Measurements from ENCODE around the gene SLC17A5. TPM values are rescaled to one million over a fixed set of nuclear protein-coding genes. Genes with fewer than 3 reads are reported as not detected.
"Not testable (repeated sequence)": the region's sequence is repeated elsewhere in the genome, so short reads cannot be mapped to it uniquely, and the experiment has no call there.

Gene SLC17A5
- total and polyA plus RNA-seq, 2 donors: 8.5 to 30.8 TPM

GRCh38 chr6:73623480-73623879, 30.3 kb downstream of the SLC17A5 start:
- not testable (repeated sequence) for H3K36me3 ChIP-seq (ENCODE audit: insufficient read depth); H3K27ac ChIP-seq (ENCODE audit: low read depth); H3K4me1 ChIP-seq (ENCODE audit: insufficient read depth); DNase-seq (ENCODE audit: extremely low spot score); H3K4me3 ChIP-seq (ENCODE audit: low read depth, low read length)
- whole genome bisulfite sequencing: 98% methylated on average over 8 of the region's 8 CpGs

DNA sequence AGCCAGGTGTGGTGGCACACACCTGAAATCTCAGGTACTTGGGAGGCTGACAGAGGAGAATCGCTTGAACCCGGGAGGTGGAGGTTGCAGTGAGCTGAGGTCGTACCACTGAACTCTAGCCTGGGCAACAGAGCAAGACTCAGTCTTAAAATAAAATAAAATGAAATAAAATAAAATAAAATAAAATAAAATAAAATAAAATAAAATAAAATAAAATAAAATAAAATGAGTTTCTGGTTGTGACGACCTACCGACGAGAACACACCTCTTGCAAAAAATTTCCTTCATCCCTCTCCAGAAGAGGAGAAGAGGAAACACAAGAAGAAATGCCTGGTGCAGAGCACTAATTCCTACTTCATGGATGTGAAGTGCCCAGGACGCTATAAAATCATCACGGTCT, 35.7 kb downstream of the SLC17A5 start:
- 89% methylated on average over 8 of the region's 8 CpGs for WGBS
- H3K36me3 ChIP-seq (ENCODE audit: insufficient read depth); H3K4me1 ChIP-seq (ENCODE audit: insufficient read depth); DNase-seq (ENCODE audit: extremely low spot score); H3K4me3 ChIP-seq (ENCODE audit: low read depth, low read length); H3K27ac ChIP-seq (ENCODE audit: low read depth): not testable (repeated sequence)

DNA sequence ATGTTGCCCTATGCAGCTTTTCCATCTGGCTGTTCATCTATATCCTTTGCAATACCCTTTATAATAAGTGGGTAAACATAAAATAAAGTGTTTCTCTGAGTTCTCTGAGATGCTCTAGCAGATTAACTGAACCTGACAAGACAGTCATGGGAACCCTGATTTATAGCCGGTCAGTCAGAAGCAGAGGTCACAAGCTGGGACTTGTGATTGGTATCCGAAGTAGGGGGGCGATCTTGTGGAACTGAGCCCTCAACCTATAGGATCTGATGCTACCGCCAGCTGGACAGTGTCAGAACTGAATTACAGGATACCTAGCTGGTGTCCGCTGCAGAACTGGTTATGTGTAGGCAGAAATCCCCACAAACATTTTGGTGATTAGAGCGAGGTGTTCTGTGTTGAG, 39.0 kb downstream of the SLC17A5 start:
- H3K27ac ChIP-seq (ENCODE audit: low read depth): no peak overlapping the region
- H3K4me1 ChIP-seq (ENCODE audit: insufficient read depth): no peaks in the 10 kb centered on the region
- no peak for DNase-seq (ENCODE audit: extremely low spot score)
- WGBS: 72% methylated on average over 6 of the region's 6 CpGs
- no peak overlapping the region for H3K4me3 ChIP-seq (ENCODE audit: low read depth, low read length)
- H3K36me3 ChIP-seq (ENCODE audit: insufficient read depth): no peaks in the 10 kb centered on the region

GRCh38 chr6:73613806-73614536, 39.8 kb downstream of the SLC17A5 start:
- Histone ChIP-seq H3K27ac (ENCODE audit: low read depth) (no peak overlapping the region), H3K36me3 (ENCODE audit: insufficient read depth) (no peaks in the 10 kb centered on the region)
- WGBS: 80% methylated on average over 6 of the region's 6 CpGs

DNA sequence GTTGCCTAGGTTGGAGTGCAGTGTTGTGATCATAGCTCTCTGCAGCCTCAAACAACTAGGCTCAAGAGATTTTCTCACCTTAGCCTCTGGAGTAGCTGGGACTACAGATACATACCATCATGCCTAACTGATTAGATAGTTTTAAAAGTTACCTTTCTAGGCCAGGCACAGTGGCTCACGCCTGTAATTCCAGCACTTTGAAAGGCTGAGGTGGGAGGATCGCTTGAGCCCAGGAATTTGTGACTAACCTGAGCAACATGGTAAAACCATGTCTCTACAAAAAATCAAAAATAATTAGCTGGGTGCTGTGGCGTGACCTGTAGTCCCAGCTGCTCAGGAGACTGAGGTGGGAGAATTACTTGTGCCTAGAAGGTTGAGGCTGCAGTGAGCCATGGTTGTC, 41.2 kb downstream of the SLC17A5 start:
- no peaks in the 10 kb centered on the region for H3K36me3 ChIP-seq (ENCODE audit: insufficient read depth)
- no peak overlapping the region for H3K4me3 ChIP-seq (ENCODE audit: low read depth, low read length)
- 90% methylated on average over 3 of the region's 3 CpGs for WGBS

More at GRCh38 chr6:73613806-73614536, 39.8 kb downstream of the SLC17A5 start:
- no peak for DNase-seq (ENCODE audit: extremely low spot score)
- no peaks in the 10 kb centered on the region for H3K4me1 ChIP-seq (ENCODE audit: insufficient read depth)
- H3K4me3 ChIP-seq (ENCODE audit: low read depth, low read length): no peak overlapping the region

DNA sequence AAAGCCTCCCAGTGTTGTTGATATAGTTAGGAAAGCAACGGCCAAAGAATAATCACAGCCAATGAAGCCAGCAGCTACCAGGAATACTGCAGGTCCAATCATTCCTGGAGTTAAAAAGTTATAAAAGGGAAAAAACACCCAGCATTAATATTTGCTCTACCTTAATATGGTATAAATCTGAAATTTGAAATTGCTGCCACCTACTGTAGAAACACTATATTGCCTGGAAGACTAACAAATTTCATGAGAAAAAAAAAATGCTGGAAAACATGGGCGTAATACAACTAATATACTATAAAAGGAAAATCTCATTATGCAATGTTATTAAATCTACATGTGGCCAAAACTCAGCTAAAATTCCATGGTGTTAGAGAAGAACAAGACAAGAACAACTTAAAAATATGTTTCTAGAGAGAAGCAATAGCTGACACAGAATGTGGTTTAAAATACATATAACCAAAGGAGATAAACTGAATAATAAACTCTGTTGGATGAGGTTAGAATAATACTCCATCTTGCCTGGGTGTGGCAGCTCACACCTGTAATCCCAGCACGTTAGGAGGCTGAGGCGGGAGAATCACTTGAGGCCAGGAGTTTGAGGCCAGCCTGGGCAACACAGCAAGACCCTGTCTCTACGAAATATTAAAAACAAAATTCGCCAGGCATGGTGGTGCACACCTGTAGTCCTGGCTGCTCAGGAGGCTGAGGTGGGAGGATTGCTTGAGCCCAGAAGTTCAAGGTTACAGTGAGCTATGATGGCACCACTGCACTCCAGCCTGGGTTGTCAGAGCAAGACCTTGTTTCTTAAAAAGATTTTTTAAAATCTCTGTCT, 43.1 kb downstream of the SLC17A5 start:
- Histone ChIP-seq H3K4me1 (ENCODE audit: insufficient read depth) (no peaks in the 10 kb centered on the region), H3K27ac (ENCODE audit: low read depth) (no peak overlapping the region), H3K36me3 (ENCODE audit: insufficient read depth) (no peaks in the 10 kb centered on the region), H3K4me3 (ENCODE audit: low read depth, low read length) (no peak overlapping the region)
- DNase-seq (ENCODE audit: extremely low spot score): peak; percentile 14
- WGBS: 60% methylated on average over 6 of the region's 6 CpGs

More for the DNA sequence above, 41.2 kb downstream of the SLC17A5 start:
- DNase-seq (ENCODE audit: extremely low spot score): no peak
- Histone ChIP-seq H3K4me1 (ENCODE audit: insufficient read depth) (no peaks in the 10 kb centered on the region), H3K27ac (ENCODE audit: low read depth) (no peak overlapping the region)

GRCh38 chr6:73608761-73609160, 45.0 kb downstream of the SLC17A5 start:
- Histone ChIP-seq H3K27ac (ENCODE audit: low read depth) (no peak overlapping the region), H3K4me1 (ENCODE audit: insufficient read depth) (no peaks in the 10 kb centered on the region), H3K36me3 (ENCODE audit: insufficient read depth) (no peaks in the 10 kb centered on the region), H3K4me3 (ENCODE audit: low read depth, low read length) (no peak overlapping the region)
- WGBS: 91% methylated on average over 4 of the region's 4 CpGs
- DNase-seq (ENCODE audit: extremely low spot score): no peak

DNA sequence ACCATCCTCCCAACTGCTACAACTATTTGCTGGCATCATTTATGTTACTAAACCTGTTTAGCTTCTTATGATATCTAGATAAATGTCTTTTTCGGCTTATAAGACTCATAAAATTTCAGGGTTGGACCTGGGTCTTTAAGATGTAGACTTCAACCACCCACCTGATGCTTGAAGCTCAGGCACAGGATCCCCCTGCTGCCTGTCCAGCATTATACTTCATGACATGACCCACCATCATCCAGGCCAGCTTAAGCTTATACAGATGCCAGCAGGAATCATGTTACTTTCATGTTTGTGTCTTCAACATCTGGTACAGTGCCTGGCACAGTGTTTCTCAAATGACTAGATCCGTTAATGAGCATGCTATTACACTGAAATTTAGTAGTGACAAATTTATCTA, 47.4 kb downstream of the SLC17A5 start:
- WGBS: 75% methylated on average over 2 of the region's 2 CpGs
- DNase-seq (ENCODE audit: extremely low spot score): no peak
- Histone ChIP-seq H3K4me3 (ENCODE audit: low read depth, low read length) (no peak overlapping the region), H3K36me3 (ENCODE audit: insufficient read depth) (no peaks in the 10 kb centered on the region), H3K4me1 (ENCODE audit: insufficient read depth) (no peaks in the 10 kb centered on the region), H3K27ac (ENCODE audit: low read depth) (no peak overlapping the region)

- no peak for DNase-seq (ENCODE audit: extremely low spot score)
- WGBS: 92% methylated on average over 5 of the region's 5 CpGs
- Histone ChIP-seq H3K4me3 (ENCODE audit: low read depth, low read length) (no peak overlapping the region), H3K36me3 (ENCODE audit: insufficient read depth) (no peaks in the 10 kb centered on the region), H3K27ac (ENCODE audit: low read depth) (no peak overlapping the region), H3K4me1 (ENCODE audit: insufficient read depth) (no peaks in the 10 kb centered on the region)
Observed at GRCh38 chr6:73604461-73604860, 49.3 kb downstream of the SLC17A5 start.

GRCh38 chr6:73604020-73604419, 49.8 kb downstream of the SLC17A5 start:
- no peak for DNase-seq (ENCODE audit: extremely low spot score)
- 68% methylated on average over 1 of the region's 1 CpG for WGBS
- H3K27ac ChIP-seq (ENCODE audit: low read depth): no peak overlapping the region
- H3K4me1 ChIP-seq (ENCODE audit: insufficient read depth): no peaks in the 10 kb centered on the region
- no peak overlapping the region for H3K4me3 ChIP-seq (ENCODE audit: low read depth, low read length)
- H3K36me3 ChIP-seq (ENCODE audit: insufficient read depth): no peaks in the 10 kb centered on the region

GRCh38 chr6:73586416-73586974, 67.3 kb downstream of the SLC17A5 start:
- Histone ChIP-seq H3K4me1 (ENCODE audit: insufficient read depth) (no peaks in the 10 kb centered on the region), H3K27ac (ENCODE audit: low read depth) (peak overlapping the region; percentile 87), H3K36me3 (ENCODE audit: insufficient read depth) (no peaks in the 10 kb centered on the region), H3K4me3 (ENCODE audit: low read depth, low read length) (no peak overlapping the region)
- 4% methylated on average over 6 of the region's 6 CpGs for WGBS
- peak; percentile 14 for DNase-seq (ENCODE audit: extremely low spot score)

GRCh38 chr6:73585566-73586415, 68.0 kb downstream of the SLC17A5 start:
- 0% methylated on average over 3 of the region's 3 CpGs for WGBS
- DNase-seq (ENCODE audit: extremely low spot score): peak; percentile 86
- H3K4me3 ChIP-seq (ENCODE audit: low read depth, low read length): peak overlapping the region; percentile 8

GRCh38 chr6:73581293-73581692, 72.5 kb downstream of the SLC17A5 start:
- no peak for DNase-seq (ENCODE audit: extremely low spot score)
- Histone ChIP-seq H3K4me3 (ENCODE audit: low read depth, low read length) (no peak overlapping the region), H3K27ac (ENCODE audit: low read depth) (peak overlapping the region; percentile 87), H3K4me1 (ENCODE audit: insufficient read depth) (peaks cover 5% of the 10 kb centered on the region), H3K36me3 (ENCODE audit: insufficient read depth) (no peaks in the 10 kb centered on the region)
- WGBS: over 99% methylated on average over 2 of the region's 2 CpGs

More at GRCh38 chr6:73585566-73586415, 68.0 kb downstream of the SLC17A5 start:
- Histone ChIP-seq H3K4me1 (ENCODE audit: insufficient read depth) (peaks cover 1% of the 10 kb centered on the region), H3K36me3 (ENCODE audit: insufficient read depth) (no peaks in the 10 kb centered on the region), H3K27ac (ENCODE audit: low read depth) (peak overlapping the region; percentile 94)
